ENCODE measurements around the gene HMCN1. TPM values are rescaled to one million over a fixed set of nuclear protein-coding genes. Genes with fewer than 3 reads are reported as not detected.

The HMCN1 gene
- polyA plus RNA-seq, 1 of the 3 experiments (the other 2 are of a cell fraction): 59.5 TPM

DNA sequence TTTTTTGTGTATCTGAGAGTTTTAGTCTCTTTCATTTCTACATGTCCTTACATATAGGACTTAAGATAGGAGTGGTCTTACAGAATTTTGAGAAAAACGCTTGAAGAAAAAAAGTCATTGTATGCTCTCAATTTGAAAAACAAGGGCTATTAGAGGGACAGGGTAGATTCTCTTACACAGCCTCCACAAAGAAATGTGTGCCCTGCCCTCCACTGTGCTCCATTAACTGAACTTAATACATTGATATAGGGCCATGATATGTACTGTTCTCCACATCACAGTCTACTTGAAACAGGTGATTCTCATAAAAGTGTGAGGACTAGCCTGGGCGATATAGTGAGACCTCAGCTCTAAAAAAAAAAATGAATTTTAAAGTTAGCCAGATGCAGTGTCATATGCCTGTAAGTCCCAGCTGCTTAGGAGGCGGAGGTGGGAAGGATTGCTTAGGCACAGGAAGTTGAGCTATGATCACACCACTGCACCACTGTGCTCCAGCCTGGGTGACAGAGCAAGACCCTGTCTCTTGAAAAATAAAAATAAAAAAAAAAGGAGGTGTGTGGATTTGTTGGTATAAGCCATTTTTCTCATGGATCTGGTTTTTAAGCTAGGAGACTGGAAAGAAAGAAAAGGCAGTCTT lies 77.0 kb downstream of the HMCN1 start (continued):
- TF ChIP-seq YY1 (IDR thresholded peaks at IDR 0.05; ENCODE audit: low read depth): no peak
- TF ChIP-seq CHD2 (IDR thresholded peaks at IDR 0.05; ENCODE audit: low read length, partially characterized antibody): no peak
- no peak for TF ChIP-seq MEF2A (IDR thresholded peaks at IDR 0.05; ENCODE audit: borderline replicate concordance, low read depth)
- no peak for TF ChIP-seq JUND (IDR thresholded peaks at IDR 0.05)
- TF ChIP-seq RCOR1 (IDR thresholded peaks at IDR 0.05; ENCODE audit: low read length): no peak

DNA sequence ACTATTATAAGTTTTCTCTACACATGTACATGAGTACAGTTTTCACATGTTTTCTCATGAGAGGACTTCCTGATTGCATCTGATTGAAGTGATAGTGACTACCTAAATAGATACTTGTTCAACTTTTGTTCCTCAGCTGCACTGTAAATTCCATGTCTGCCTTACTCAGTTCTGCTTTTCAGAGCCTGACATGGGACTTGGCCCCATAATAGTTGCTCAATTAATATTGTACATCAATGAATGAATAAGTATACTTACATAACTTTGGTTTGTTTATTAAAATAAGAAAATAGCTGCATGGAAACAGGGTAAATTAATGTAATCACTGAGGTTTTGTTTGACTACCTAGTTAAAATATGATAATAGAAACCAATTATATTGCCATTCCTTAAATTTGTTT lies 78.7 kb downstream of the HMCN1 start:
- no peaks in the 10 kb centered on the region for H3K36me3 ChIP-seq (replicated peaks in 1 of 2; ENCODE audit: control insufficient read depth in 1 of 2, insufficient read depth in 2 of 2, low read length in 1 of 2)
- peaks cover 8% of the 10 kb centered on the region for H3F3A ChIP-seq (replicated peaks; ENCODE audit: insufficient read depth)
- no peaks in the 10 kb centered on the region for H3K27me3 ChIP-seq (ENCODE audit: insufficient read depth)
- no peak overlapping the region; a peak in 1 of 4 replicates for H3K27ac ChIP-seq (ENCODE audit: low read depth in 2 of 2, low read length in 1 of 2)
- H3K4me1 ChIP-seq (ENCODE audit: control insufficient read depth in 1 of 2, insufficient read depth in 2 of 2, low read depth in 1 of 2, low read length in 1 of 2): peaks cover 3 to 8% of the 10 kb centered on the region in 2 experiments; a peak in 2 of 4 replicates
- ChIA-PET POLR2A (no interaction called here), CTCF (interaction anchor here (0.5 to 2.2 kb wide), 10 partner anchors 8 to 400 kb away, joined by 3 to 8 read pairs (median 4); no protein-coding TSS in a partner anchor)
- DNase-seq: no peak
- H3K4me2 ChIP-seq: no peak overlapping the region
- no peak overlapping the region for H3K9ac ChIP-seq
- no peaks in the 10 kb centered on the region for H4K20me1 ChIP-seq (ENCODE audit: insufficient read depth)
- H3K79me2 ChIP-seq (ENCODE audit: insufficient read depth): peaks cover 4% of the 10 kb centered on the region; the same call in 1 of the 2 replicates
- TF ChIP-seq SIN3A (IDR thresholded peaks at IDR 0.05; ENCODE audit: borderline replicate concordance, low read depth, low read length): no peak
- no peak for TF ChIP-seq POLR2AphosphoS5 (IDR thresholded peaks at IDR 0.05; ENCODE audit: low read depth, low read length)
- TF ChIP-seq, protein P1, sequence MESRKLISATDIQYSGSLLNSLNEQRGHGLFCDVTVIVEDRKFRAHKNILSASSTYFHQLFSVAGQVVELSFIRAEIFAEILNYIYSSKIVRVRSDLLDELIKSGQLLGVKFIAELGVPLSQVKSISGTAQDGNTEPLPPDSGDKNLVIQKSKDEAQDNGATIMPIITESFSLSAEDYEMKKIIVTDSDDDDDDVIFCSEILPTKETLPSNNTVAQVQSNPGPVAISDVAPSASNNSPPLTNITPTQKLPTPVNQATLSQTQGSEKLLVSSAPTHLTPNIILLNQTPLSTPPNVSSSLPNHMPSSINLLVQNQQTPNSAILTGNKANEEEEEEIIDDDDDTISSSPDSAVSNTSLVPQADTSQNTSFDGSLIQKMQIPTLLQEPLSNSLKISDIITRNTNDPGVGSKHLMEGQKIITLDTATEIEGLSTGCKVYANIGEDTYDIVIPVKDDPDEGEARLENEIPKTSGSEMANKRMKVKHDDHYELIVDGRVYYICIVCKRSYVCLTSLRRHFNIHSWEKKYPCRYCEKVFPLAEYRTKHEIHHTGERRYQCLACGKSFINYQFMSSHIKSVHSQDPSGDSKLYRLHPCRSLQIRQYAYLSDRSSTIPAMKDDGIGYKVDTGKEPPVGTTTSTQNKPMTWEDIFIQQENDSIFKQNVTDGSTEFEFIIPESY (IDR thresholded peaks at IDR 0.05; ENCODE audit: borderline replicate concordance, low read depth): no peak
- no peak for TF ChIP-seq GATA2 (CRISPR knock-in tag; IDR thresholded peaks at IDR 0.05)
- TF ChIP-seq TAF1 (IDR thresholded peaks at IDR 0.05; ENCODE audit: borderline replicate concordance, low read depth, low read length): no peak
- no peak for TF ChIP-seq RFX5 (IDR thresholded peaks at IDR 0.05; ENCODE audit: low read length)
- TF ChIP-seq, protein P2, sequence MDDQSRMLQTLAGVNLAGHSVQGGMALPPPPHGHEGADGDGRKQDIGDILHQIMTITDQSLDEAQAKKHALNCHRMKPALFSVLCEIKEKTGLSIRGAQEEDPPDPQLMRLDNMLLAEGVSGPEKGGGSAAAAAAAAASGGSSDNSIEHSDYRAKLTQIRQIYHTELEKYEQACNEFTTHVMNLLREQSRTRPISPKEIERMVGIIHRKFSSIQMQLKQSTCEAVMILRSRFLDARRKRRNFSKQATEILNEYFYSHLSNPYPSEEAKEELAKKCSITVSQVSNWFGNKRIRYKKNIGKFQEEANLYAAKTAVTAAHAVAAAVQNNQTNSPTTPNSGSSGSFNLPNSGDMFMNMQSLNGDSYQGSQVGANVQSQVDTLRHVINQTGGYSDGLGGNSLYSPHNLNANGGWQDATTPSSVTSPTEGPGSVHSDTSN (IDR thresholded peaks at IDR 0.05): no peak
- no peak for TF ChIP-seq MXI1 (IDR thresholded peaks at IDR 0.05; ENCODE audit: low read depth, low read length)
- no peak for TF ChIP-seq ELF1 (IDR thresholded peaks at IDR 0.05)
- no peak for TF ChIP-seq FOSL2 (IDR thresholded peaks at IDR 0.05; ENCODE audit: borderline replicate concordance, low read depth)
- TF ChIP-seq, protein P3, sequence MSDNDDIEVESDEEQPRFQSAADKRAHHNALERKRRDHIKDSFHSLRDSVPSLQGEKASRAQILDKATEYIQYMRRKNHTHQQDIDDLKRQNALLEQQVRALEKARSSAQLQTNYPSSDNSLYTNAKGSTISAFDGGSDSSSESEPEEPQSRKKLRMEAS (IDR thresholded peaks at IDR 0.05; ENCODE audit: low read depth): no peak
- TF ChIP-seq, protein P4, sequence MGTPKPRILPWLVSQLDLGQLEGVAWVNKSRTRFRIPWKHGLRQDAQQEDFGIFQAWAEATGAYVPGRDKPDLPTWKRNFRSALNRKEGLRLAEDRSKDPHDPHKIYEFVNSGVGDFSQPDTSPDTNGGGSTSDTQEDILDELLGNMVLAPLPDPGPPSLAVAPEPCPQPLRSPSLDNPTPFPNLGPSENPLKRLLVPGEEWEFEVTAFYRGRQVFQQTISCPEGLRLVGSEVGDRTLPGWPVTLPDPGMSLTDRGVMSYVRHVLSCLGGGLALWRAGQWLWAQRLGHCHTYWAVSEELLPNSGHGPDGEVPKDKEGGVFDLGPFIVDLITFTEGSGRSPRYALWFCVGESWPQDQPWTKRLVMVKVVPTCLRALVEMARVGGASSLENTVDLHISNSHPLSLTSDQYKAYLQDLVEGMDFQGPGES (IDR thresholded peaks at IDR 0.05; ENCODE audit: low read depth, low read length): no peak
- no peak overlapping the region for H3K4me3 ChIP-seq (ENCODE audit: low read depth in 2 of 2, low read length in 1 of 2)
- H3K9me2 ChIP-seq: no peaks in the 10 kb centered on the region
- H3K9me3 ChIP-seq: no peaks in the 10 kb centered on the region
- no peak overlapping the region for H2AFZ ChIP-seq (ENCODE audit: low read depth)
